Measurements from ENCODE around the gene MICU2. TPM values are rescaled to one million over a fixed set of nuclear protein-coding genes. Genes with fewer than 3 reads are reported as not detected.

The MICU2 gene
- total RNA-seq, 3 donors from 2014 or later, result 34.4 to 47.5 (median 47.2) TPM

- no peak for DNase-seq
- no peak for ATAC-seq
- Histone ChIP-seq H3K4me3 (no peak overlapping the region), H3K36me3 (ENCODE audit: low read depth) (no peaks in the 10 kb centered on the region), H3K4me1 (ENCODE audit: low read depth) (peaks cover 3% of the 10 kb centered on the region), H3K9me3 (no peaks in the 10 kb centered on the region)
- intact Hi-C loops (cut with DNase I, micrococcal nuclease), result no loop called here
- no peak for TF ChIP-seq CTCF (IDR thresholded peaks at IDR 0.05)
Observed at GRCh38 chr13:21445759-21446158, 158.2 kb downstream of the MICU2 start.

- intact Hi-C loops (cut with DNase I, micrococcal nuclease), result no loop called here
- no peak for ATAC-seq
- Histone ChIP-seq H3K9me3 (no peaks in the 10 kb centered on the region), H3K4me1 (ENCODE audit: low read depth) (peaks cover 3% of the 10 kb centered on the region), H3K4me3 (no peak overlapping the region), H3K36me3 (ENCODE audit: low read depth) (no peaks in the 10 kb centered on the region)
- DNase-seq, result no peak
- TF ChIP-seq CTCF (IDR thresholded peaks at IDR 0.05), result no peak
Observed at GRCh38 chr13:21443171-21443570, 160.8 kb downstream of the MICU2 start.

Other genes starting within 250 kb of the MICU2 start
- 10 to 100 TPM; 55.2 to 77.4 (median 74.4) TPM for gene ZDHHC20, start 144.9 kb downstream of the MICU2 start, total RNA-seq
- gene FGF9, start 66.9 kb upstream of the MICU2 start, total RNA-seq, result 1 to 10 TPM; 1.2 to 2.6 (median 2.3) TPM

All from mucosa of descending colon (tissue), 3 donors.